CD4-positive, alpha-beta memory T cell (primary cell): ENCODE measurements around the gene SLCO3A1. TPM values are rescaled to one million over a fixed set of nuclear protein-coding genes. Genes with fewer than 3 reads are reported as not detected.

ENCODE experiments used
- CTCF ChIA-PET: fragments of 350-600 bp; sonication (Branson Sonifier 250); formaldehyde crosslinking; loops from one replicate; lab custom pipeline; 2021; ENCODE audit warnings: inconsistent platforms; ENCODE audit not compliant: partially characterized antibody; lab: Charles Lee
- POLR2A ChIA-PET: fragments of 350-600 bp; sonication (Branson Sonifier 250); formaldehyde crosslinking; loops from one replicate; lab custom pipeline; 2021; ENCODE audit not compliant: partially characterized antibody; lab: Charles Lee
- DNase-seq, 5 donors: peaks; one replicate each; pipeline versions ENCODE4 v3.0.0 to v3.0.0-alpha.2; 2020 to 2022; ENCODE audit warnings: mixed read lengths in 1 of 5
- H3K27ac ChIP-seq: one replicate; pipeline ENCODE4 v1.7.0; 2013; ENCODE audit warnings: low read depth, low read length
- H3K27me3 ChIP-seq: 2 replicates; pipeline ENCODE4 v1.7.0; 2013; ENCODE audit warnings: mild to moderate bottlenecking, low read length, moderate library complexity; ENCODE audit not compliant: insufficient read depth
- H3K36me3 ChIP-seq: 2 replicates; pipeline ENCODE4 v1.7.0; 2013; ENCODE audit warnings: mild to moderate bottlenecking, low read length, moderate library complexity; ENCODE audit not compliant: insufficient read depth
- H3K4me1 ChIP-seq: 2 replicates; pipeline ENCODE4 v1.7.0; 2013; ENCODE audit warnings: mild to moderate bottlenecking, low read length, moderate library complexity; ENCODE audit not compliant: insufficient read depth
- H3K4me3 ChIP-seq, 2 donors: one replicate each; pipeline ENCODE4 v1.7.0; 2013; ENCODE audit warnings: low read length in 2 of 2, mild to moderate bottlenecking in 1 of 2
- H3K9me3 ChIP-seq, 2 donors: one replicate each; pipeline ENCODE4 v1.7.0; 2013; ENCODE audit warnings: low read length in 2 of 2, control low read depth in 1 of 2; ENCODE audit not compliant: control insufficient read depth in 1 of 2
- H3K27ac Mint-ChIP-seq, 7 donors: one replicate each; pipeline ENCODE4 v1.8.0; 2020 to 2021; ENCODE audit warnings: mixed read lengths in 7 of 7, mild to moderate bottlenecking in 6 of 7, inconsistent platforms in 3 of 7, moderate library complexity in 3 of 7
- H3K27me3 Mint-ChIP-seq, 2 donors: one replicate each; pipeline ENCODE4 v1.8.0; 2020 to 2021; ENCODE audit warnings: mixed read lengths in 2 of 2
- H3K36me3 Mint-ChIP-seq, 2 donors: one replicate each; pipeline ENCODE4 v1.8.0; 2020 to 2021; ENCODE audit warnings: mixed read lengths in 2 of 2, inconsistent platforms in 1 of 2, mild to moderate bottlenecking in 1 of 2
- H3K4me1 Mint-ChIP-seq, 4 donors: one replicate each; pipeline ENCODE4 v1.8.0; 2020 to 2021; ENCODE audit warnings: mixed read lengths in 4 of 4, mild to moderate bottlenecking in 1 of 4
- H3K4me3 Mint-ChIP-seq, 8 donors: one replicate each; pipeline ENCODE4 v1.8.0; 2020 to 2021; ENCODE audit warnings: mixed read lengths in 8 of 8, mild to moderate bottlenecking in 7 of 8, moderate library complexity in 6 of 8, inconsistent platforms in 3 of 8
- H3K9me3 Mint-ChIP-seq, 8 donors: one replicate each; pipeline ENCODE4 v1.8.0; 2020 to 2021; ENCODE audit warnings: mixed read lengths in 8 of 8, mild to moderate bottlenecking in 5 of 8, inconsistent platforms in 3 of 8, moderate library complexity in 1 of 8
- intact Hi-C: fragments of 100-400 bp; cut with micrococcal nuclease; formaldehyde crosslinking; loops from one replicate; pipeline ENCODE4 v1.15.1; 2023
- polyA plus RNA-seq, 2 donors: library from polyadenylated mRNA; unstranded; fragments of 300-500 nt; fragmentation: Illumina TruSeq; gene quantifications; one replicate each; pipeline ENCODE4 v1.2.3, GENCODE V29; 2021
- total RNA-seq, 2 experiments: library from RNA; stranded (reverse); gene quantifications; one replicate each; pipeline ENCODE4 v1.2.3, GENCODE V29; 2021

Gene SLCO3A1
- total and polyA plus RNA-seq, 4 experiments from 2014 or later: 30.9 to 61.3 (median 31.9) TPM

- no peaks in the 10 kb centered on the region for H3K27me3 ChIP-seq
- no peaks in the 10 kb centered on the region for H3K9me3 ChIP-seq
- DNase-seq: no peak
- no peaks in the 10 kb centered on the region for H3K4me1 ChIP-seq
- no peak overlapping the region for H3K27ac ChIP-seq
- intact Hi-C loops: no loop called here
- H3K36me3 Mint-ChIP-seq: peaks cover 41 to 44% of the 10 kb centered on the region in 2 donors
- no peak overlapping the region for H3K27ac Mint-ChIP-seq
- no peak overlapping the region for H3K4me3 Mint-ChIP-seq
- CTCF ChIA-PET: no interaction called here
- no peak overlapping the region for H3K4me3 ChIP-seq
- H3K9me3 Mint-ChIP-seq: peaks cover 0 to 3% (median 0%) of the 10 kb centered on the region in 8 donors
- no peaks in the 10 kb centered on the region for H3K27me3 Mint-ChIP-seq
- peaks cover 7% of the 10 kb centered on the region for H3K36me3 ChIP-seq
- peaks cover 0 to 8% (median 4%) of the 10 kb centered on the region in 4 donors for H3K4me1 Mint-ChIP-seq
- POLR2A ChIA-PET: no interaction called here
Measured at GRCh38 chr15:92117261-92117731, 263.8 kb downstream of the SLCO3A1 start.

- peaks cover 0 to 3% (median 0%) of the 10 kb centered on the region in 8 donors for H3K9me3 Mint-ChIP-seq
- DNase-seq: no peak
- intact Hi-C loops: no loop called here
- no peaks in the 10 kb centered on the region for H3K9me3 ChIP-seq
- H3K27ac Mint-ChIP-seq: peak overlapping the region in 1 of 7 donors; percentile 29
- H3K4me1 ChIP-seq: no peaks in the 10 kb centered on the region
- H3K4me3 ChIP-seq: no peak overlapping the region
- H3K27me3 Mint-ChIP-seq: no peaks in the 10 kb centered on the region
- no peak overlapping the region for H3K4me3 Mint-ChIP-seq
- H3K36me3 Mint-ChIP-seq: peaks cover 43% of the 10 kb centered on the region in 2 donors
- H3K27me3 ChIP-seq: no peaks in the 10 kb centered on the region
- H3K36me3 ChIP-seq: peaks cover 8% of the 10 kb centered on the region
- H3K27ac ChIP-seq: no peak overlapping the region
- ChIA-PET POLR2A (no interaction called here), CTCF (no interaction called here)
- H3K4me1 Mint-ChIP-seq: peaks cover 0 to 8% (median 4%) of the 10 kb centered on the region in 4 donors
Measured at GRCh38 chr15:92118162-92118935, 264.8 kb downstream of the SLCO3A1 start.

- Histone ChIP-seq H3K36me3 (peaks cover 8% of the 10 kb centered on the region), H3K27me3 (no peaks in the 10 kb centered on the region), H3K4me1 (no peaks in the 10 kb centered on the region), H3K27ac (no peak overlapping the region), H3K4me3 (no peak overlapping the region), H3K9me3 (no peaks in the 10 kb centered on the region)
- POLR2A ChIA-PET: no interaction called here
- no peak overlapping the region for H3K27ac Mint-ChIP-seq
- H3K27me3 Mint-ChIP-seq: no peaks in the 10 kb centered on the region
- peaks cover 0 to 3% (median 0%) of the 10 kb centered on the region in 8 donors for H3K9me3 Mint-ChIP-seq
- intact Hi-C loops: no loop called here
- CTCF ChIA-PET: no interaction called here
- peaks cover 49% of the 10 kb centered on the region in 2 donors for H3K36me3 Mint-ChIP-seq
- peaks cover 0 to 8% (median 4%) of the 10 kb centered on the region in 4 donors for H3K4me1 Mint-ChIP-seq
- no peak overlapping the region for H3K4me3 Mint-ChIP-seq
- DNase-seq: no peak
Measured at GRCh38 chr15:92118936-92119325, 265.4 kb downstream of the SLCO3A1 start.

- no peak overlapping the region for H3K27ac Mint-ChIP-seq
- no peaks in the 10 kb centered on the region for H3K27me3 Mint-ChIP-seq
- no peak overlapping the region for H3K27ac ChIP-seq
- peaks cover 0 to 3% (median 0%) of the 10 kb centered on the region in 8 donors for H3K9me3 Mint-ChIP-seq
- peaks cover 52 to 55% of the 10 kb centered on the region in 2 donors for H3K36me3 Mint-ChIP-seq
- DNase-seq: no peak
- H3K36me3 ChIP-seq: peaks cover 8% of the 10 kb centered on the region
- POLR2A ChIA-PET: no interaction called here
- no peak overlapping the region for H3K4me3 Mint-ChIP-seq
- peaks cover 0 to 8% (median 4%) of the 10 kb centered on the region in 4 donors for H3K4me1 Mint-ChIP-seq
- H3K27me3 ChIP-seq: no peaks in the 10 kb centered on the region
- CTCF ChIA-PET: no interaction called here
- no peaks in the 10 kb centered on the region for H3K9me3 ChIP-seq
- no peaks in the 10 kb centered on the region for H3K4me1 ChIP-seq
- intact Hi-C loops: no loop called here
- H3K4me3 ChIP-seq: no peak overlapping the region
Measured at GRCh38 chr15:92120094-92120795, 266.7 kb downstream of the SLCO3A1 start.

- Histone ChIP-seq H3K27ac (no peak overlapping the region), H3K36me3 (peaks cover 15% of the 10 kb centered on the region), H3K4me3 (no peak overlapping the region), H3K4me1 (no peaks in the 10 kb centered on the region), H3K9me3 (no peaks in the 10 kb centered on the region), H3K27me3 (no peaks in the 10 kb centered on the region)
- Mint-ChIP-seq H3K9me3 (peaks cover 0 to 3% (median 0%) of the 10 kb centered on the region in 8 donors), H3K4me3 (no peak overlapping the region), H3K27me3 (no peaks in the 10 kb centered on the region), H3K27ac (no peak overlapping the region), H3K36me3 (peaks cover 57 to 63% of the 10 kb centered on the region in 2 donors), H3K4me1 (peaks cover 2 to 8% (median 4%) of the 10 kb centered on the region in 4 donors)
- DNase-seq: no peak
- POLR2A ChIA-PET: no interaction called here
- CTCF ChIA-PET: no interaction called here
- intact Hi-C loops: no loop called here
Measured at GRCh38 chr15:92121047-92121446, 267.5 kb downstream of the SLCO3A1 start.

GRCh38 chr15:92122259-92122658, 268.8 kb downstream of the SLCO3A1 start:
- Histone ChIP-seq H3K4me3 (no peak overlapping the region), H3K4me1 (no peaks in the 10 kb centered on the region), H3K27me3 (no peaks in the 10 kb centered on the region), H3K9me3 (no peaks in the 10 kb centered on the region), H3K27ac (no peak overlapping the region), H3K36me3 (peaks cover 19% of the 10 kb centered on the region)
- Mint-ChIP-seq H3K27me3 (no peaks in the 10 kb centered on the region), H3K4me1 (peaks cover 0 to 8% (median 2%) of the 10 kb centered on the region in 4 donors), H3K4me3 (no peak overlapping the region), H3K9me3 (peaks cover 0 to 3% (median 0%) of the 10 kb centered on the region in 8 donors), H3K36me3 (peaks cover 69 to 74% of the 10 kb centered on the region in 2 donors), H3K27ac (peak overlapping the region in 1 of 7 donors; percentile 52)
- no peak for DNase-seq
- intact Hi-C loops: no loop called here
- ChIA-PET POLR2A (no interaction called here), CTCF (interaction anchor here (1.4 kb wide), 1 partner anchor 15 kb away, joined by 4 read pairs; no protein-coding TSS in a partner anchor)
